ENCODE measurements around the gene ATG16L2. TPM values are rescaled to one million over a fixed set of nuclear protein-coding genes. Genes with fewer than 3 reads are reported as not detected.

ATG16L2 gene
- total RNA-seq, 1 donor from 2014 or later, result 104 TPM

DNA sequence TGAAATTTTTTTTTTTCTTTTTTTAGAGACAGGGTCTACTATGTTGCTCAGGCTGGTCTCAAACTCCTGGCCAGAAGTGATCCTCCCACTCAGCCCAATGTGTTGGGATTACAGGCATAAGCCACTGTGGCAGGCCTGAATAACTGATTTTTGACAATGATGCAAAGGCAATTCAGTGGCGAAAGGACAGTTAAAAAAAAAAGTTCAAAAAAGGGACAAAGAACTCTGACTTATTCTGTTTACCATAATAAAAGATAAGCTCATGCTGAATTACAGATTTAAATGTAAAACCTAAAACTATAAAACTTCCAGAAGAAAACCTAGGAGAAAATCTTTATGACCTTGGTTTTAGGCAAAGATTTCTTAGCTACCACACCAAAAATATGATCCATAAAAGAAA lies 48.9 kb downstream of the ATG16L2 start:
- no peaks in the 10 kb centered on the region for H3K9me3 ChIP-seq
- no peak overlapping the region for H3K4me3 ChIP-seq
- H3K27ac ChIP-seq, result no peak overlapping the region
- intact Hi-C loops (cut with DNase I), result no loop called here
- no peaks in the 10 kb centered on the region for H3K4me1 ChIP-seq
- H3K36me3 ChIP-seq, result peaks cover 28% of the 10 kb centered on the region
- no peak for TF ChIP-seq CTCF (IDR thresholded peaks at IDR 0.05)
- no peak for ATAC-seq
- DNase-seq, result no peak
- H3K27me3 ChIP-seq (ENCODE audit: low read depth), result no peaks in the 10 kb centered on the region

- intact Hi-C loops (cut with DNase I), result no loop called here
Observed at GRCh38 chr11:72863916-72864315, 49.7 kb downstream of the ATG16L2 start.

GRCh38 chr11:72864702-72865655 lies 50.8 kb downstream of the ATG16L2 start:
- intact Hi-C loops (cut with DNase I), result no loop called here
- no peak for TF ChIP-seq CTCF (IDR thresholded peaks at IDR 0.05)
- Histone ChIP-seq H3K36me3 (peaks cover 31% of the 10 kb centered on the region), H3K9me3 (no peaks in the 10 kb centered on the region), H3K27me3 (ENCODE audit: low read depth) (no peaks in the 10 kb centered on the region), H3K27ac (no peak overlapping the region), H3K4me1 (no peaks in the 10 kb centered on the region), H3K4me3 (no peak overlapping the region)
- ATAC-seq (no peak), DNase-seq (no peak)

More at GRCh38 chr11:72863916-72864315, 49.7 kb downstream of the ATG16L2 start:
- Histone ChIP-seq H3K4me1 (no peaks in the 10 kb centered on the region), H3K36me3 (peaks cover 31% of the 10 kb centered on the region), H3K4me3 (no peak overlapping the region), H3K27me3 (ENCODE audit: low read depth) (no peaks in the 10 kb centered on the region), H3K27ac (no peak overlapping the region), H3K9me3 (no peaks in the 10 kb centered on the region)
- ATAC-seq (no peak), DNase-seq (no peak)
- TF ChIP-seq CTCF (IDR thresholded peaks at IDR 0.05), result no peak

GRCh38 chr11:72867970-72868369 lies 53.8 kb downstream of the ATG16L2 start:
- Histone ChIP-seq H3K4me1 (no peaks in the 10 kb centered on the region), H3K9me3 (no peaks in the 10 kb centered on the region), H3K27ac (no peak overlapping the region), H3K27me3 (ENCODE audit: low read depth) (no peaks in the 10 kb centered on the region), H3K36me3 (peaks cover 32% of the 10 kb centered on the region), H3K4me3 (no peak overlapping the region)
- intact Hi-C loops (cut with DNase I), result no loop called here
- no peak for TF ChIP-seq CTCF (IDR thresholded peaks at IDR 0.05)
- ATAC-seq, result no peak
- no peak for DNase-seq

- Histone ChIP-seq H3K27ac (no peak overlapping the region), H3K4me3 (no peak overlapping the region), H3K4me1 (no peaks in the 10 kb centered on the region), H3K9me3 (no peaks in the 10 kb centered on the region), H3K36me3 (peaks cover 32% of the 10 kb centered on the region), H3K27me3 (ENCODE audit: low read depth) (no peaks in the 10 kb centered on the region)
- no peak for ATAC-seq
- DNase-seq, result no peak
- TF ChIP-seq CTCF (IDR thresholded peaks at IDR 0.05), result no peak
- intact Hi-C loops (cut with DNase I), result no loop called here
Observed at GRCh38 chr11:72869831-72870230, 55.6 kb downstream of the ATG16L2 start.
